GM23338 (cell line): ENCODE data around the gene ZCCHC14.

Experiments
- CTCF ChIP-seq, 2 experiments: fragments of 200-600 bp in 1 of 2; sonication (generic) in 1 of 2; conservative IDR thresholded peaks; 2 replicates each; pipeline versions ENCODE4 v1.5.1 to v1.6.1; 2016 to 2017; ENCODE audit warnings: antibody characterized with exemption in 2 of 2, low read depth in 2 of 2, mild to moderate bottlenecking in 2 of 2, moderate library complexity in 1 of 2
- ETS1 ChIP-seq: IDR thresholded peaks from 2 replicates; pipeline ENCODE4 v1.6.1; 2016; ENCODE audit warnings: antibody characterized with exemption
- EZH2 ChIP-seq: fragments of 200-600 bp; sonication (generic); IDR thresholded peaks from one replicate; pipeline ENCODE4 v1.8.0; 2017; ENCODE audit warnings: antibody characterized with exemption, mild to moderate bottlenecking, low read depth; ENCODE audit not compliant: unreplicated experiment
- EZH2phosphoT487 ChIP-seq: fragments of 200-600 bp; sonication (generic); IDR thresholded peaks from one replicate; pipeline ENCODE4 v1.8.1; 2018; ENCODE audit warnings: antibody characterized with exemption; ENCODE audit not compliant: unreplicated experiment
- JUNB ChIP-seq: IDR thresholded peaks from one replicate; pipeline ENCODE4 v1.6.1; 2016; ENCODE audit warnings: antibody characterized with exemption; ENCODE audit not compliant: unreplicated experiment
- NANOG ChIP-seq: IDR thresholded peaks from 2 replicates; pipeline ENCODE4 v1.6.1; 2016; ENCODE audit warnings: antibody characterized with exemption, borderline replicate concordance
- POLR2AphosphoS5 ChIP-seq: IDR thresholded peaks from 2 replicates; pipeline ENCODE4 v1.6.1; 2016; ENCODE audit warnings: antibody characterized with exemption, low read depth
- REST ChIP-seq: IDR thresholded peaks from one replicate; pipeline ENCODE4 v1.6.1; 2018; ENCODE audit warnings: antibody characterized with exemption; ENCODE audit not compliant: unreplicated experiment
- ZNF331 ChIP-seq: fragments of 250-450 bp; sonication (Bioruptor Pico); IDR thresholded peaks from 2 replicates; pipeline ENCODE4 v1.5.0; 2020; ENCODE audit warnings: low read depth, mild to moderate bottlenecking, moderate library complexity

GRCh38 chr16:87446479-87446878 is 46.3 kb downstream of the ZCCHC14 start:
- TF ChIP-seq CTCF (conservative IDR thresholded peaks at IDR 0.05; ENCODE audit: low read depth in 2 of 2) (no peak), POLR2AphosphoS5 (no peak), EZH2 (no peak), EZH2phosphoT487 (no peak), ZNF331 (CRISPR knock-in tag) (no peak), JUNB (no peak), REST (no peak), ETS1 (no peak), NANOG (no peak)
